Panc1 (cell line): ENCODE results near the gene HCST. TPM values are rescaled to one million over a fixed set of nuclear protein-coding genes. Genes with fewer than 3 reads are reported as not detected.

ENCODE experiments used
- ATAC-seq: fragments of 200-7000 bp; cut with Tn5 transposase; 2 replicates; pipeline ENCODE4 v1.9.1; 2020; ENCODE audit warnings: mild to moderate bottlenecking, moderate library complexity
- BruUV-seq: library from RNA; stranded (reverse); fragments of 400-500 nt; replicated peaks from 2 replicates; lab custom pipeline; 2021; lab: Mats Ljungman, UMichigan
- CTCF ChIA-PET: fragments of 300-600 bp; sonication (Branson Sonifier 250); formaldehyde crosslinking; loops from one replicate; lab custom pipeline; 2022; ENCODE audit warnings: antibody characterized with exemption; lab: Charles Lee
- POLR2A ChIA-PET: fragments of 300-600 bp; sonication (Branson Sonifier 250); formaldehyde crosslinking; loops from one replicate; lab custom pipeline; 2022; ENCODE audit warnings: antibody characterized with exemption; lab: Charles Lee
- DNase-seq: peaks from one replicate; pipeline ENCODE4 v3.0.0-alpha.2; 2010; ENCODE audit warnings: low read depth, low spot score
- H3K27ac ChIP-seq: 2 replicates; pipeline ENCODE4 v1.5.1; 2011; ENCODE audit warnings: mild to moderate bottlenecking, low read length, inconsistent platforms
- H3K27me3 ChIP-seq: fragments of 200-500 bp; sonication (Bioruptor generic); 2 replicates; pipeline ENCODE4 v1.6.0; 2014; ENCODE audit warnings: low read length, inconsistent platforms; ENCODE audit not compliant: control insufficient read depth, insufficient read depth
- H3K36me3 ChIP-seq: fragments of 200-500 bp; sonication (Bioruptor generic); 2 replicates; pipeline ENCODE4 v1.5.1; 2014; ENCODE audit warnings: inconsistent platforms, mild to moderate bottlenecking, low read length, moderate library complexity; ENCODE audit not compliant: control insufficient read depth, insufficient read depth
- H3K4me1 ChIP-seq: 2 replicates; pipeline ENCODE4 v1.5.1; 2011; ENCODE audit warnings: inconsistent platforms, mild to moderate bottlenecking, low read length, moderate library complexity; ENCODE audit not compliant: control insufficient read depth, insufficient read depth
- H3K4me3 ChIP-seq, 2 experiments: 2 replicates each; pipeline ENCODE4 v1.5.1; 2011 to 2012; ENCODE audit warnings: low read depth in 2 of 2, low read length in 2 of 2, mild to moderate bottlenecking in 2 of 2, inconsistent platforms in 1 of 2, moderate library complexity in 1 of 2
- H3K9me3 ChIP-seq: fragments of 200-500 bp; sonication (Bioruptor generic); 2 replicates; pipeline ENCODE4 v1.5.1; 2014; ENCODE audit warnings: low read depth, mild to moderate bottlenecking, inconsistent platforms, low read length, moderate library complexity; ENCODE audit not compliant: control insufficient read depth, insufficient read depth
- POLR2AphosphoS5 ChIP-seq: IDR thresholded peaks from 2 replicates; pipeline ENCODE4 v1.6.1; 2012; ENCODE audit warnings: mild to moderate bottlenecking, low read depth, low read length, moderate library complexity
- SIN3A ChIP-seq: IDR thresholded peaks from 2 replicates; pipeline ENCODE4 v1.6.1; 2012; ENCODE audit warnings: low read depth, mild to moderate bottlenecking, low read length, moderate library complexity, borderline replicate concordance; ENCODE audit not compliant: insufficient read depth
- TCF7L2 ChIP-seq: IDR thresholded peaks from 2 replicates; pipeline ENCODE4 v1.6.1; 2011; ENCODE audit warnings: mild to moderate bottlenecking, low read depth, low read length, inconsistent platforms
- in situ Hi-C: cut with HindIII; loops from 2 replicates; pipeline ENCODE4 v1.10.0; 2016; ENCODE audit warnings: low sequenced_read_pairs, low pct_unique_long_range_greater_than_20kb
- intact Hi-C: fragments of 100-400 bp; cut with micrococcal nuclease; formaldehyde crosslinking; loops from one replicate; pipeline ENCODE4 v1.10.0; 2022; ENCODE audit not compliant: unreplicated experiment
- total RNA-seq: library from RNA; stranded (reverse); gene quantifications from one replicate; pipeline ENCODE4 v1.2.1, GENCODE V29; 2021; ENCODE audit not compliant: unreplicated experiment
- TF ChIP-seq, protein P1 (sequence below), 2 experiments: IDR thresholded peaks; 2 replicates each; pipeline ENCODE4 v1.6.1; 2011 to 2012; ENCODE audit warnings: low read depth in 2 of 2, control low read depth in 1 of 2, low read length in 1 of 2, mild to moderate bottlenecking in 1 of 2, moderate library complexity in 1 of 2; ENCODE audit not compliant: insufficient read depth in 1 of 2
- TF ChIP-seq, protein P2 (sequence below): fragments of 450-650 bp; IDR thresholded peaks from 2 replicates; pipeline ENCODE4 v1.5.1; 2017; ENCODE audit warnings: mild to moderate bottlenecking

The HCST gene
- total RNA-seq, 1 experiment from 2014 or later = 2.9 TPM

DNA sequence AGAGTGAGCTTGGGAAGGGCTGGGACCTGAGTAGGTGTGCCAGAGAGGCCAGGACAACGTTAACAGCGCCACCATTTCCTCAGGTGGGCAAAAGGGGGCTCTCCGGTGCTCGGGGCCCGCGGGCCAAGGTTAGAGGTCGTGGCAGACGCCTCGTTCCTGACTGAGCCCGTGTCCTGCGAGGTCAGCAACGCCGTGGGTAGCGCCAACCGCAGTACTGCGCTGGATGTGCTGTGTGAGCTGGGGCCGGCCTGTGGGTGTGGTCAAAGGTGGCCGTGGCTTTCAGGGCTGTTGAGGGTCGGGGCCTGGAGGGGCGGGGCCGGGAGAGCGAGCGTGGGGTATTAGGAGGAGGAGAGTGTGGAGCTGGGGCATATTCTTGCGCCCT lies 41.9 kb upstream of the HCST start:
- Histone ChIP-seq H3K36me3 (no peaks in the 10 kb centered on the region), H3K27ac (no peak overlapping the region), H3K4me3 (no peak overlapping the region), H3K4me1 (peaks cover 6% of the 10 kb centered on the region; the same call in 1 of the 2 replicates), H3K27me3 (no peaks in the 10 kb centered on the region), H3K9me3 (no peaks in the 10 kb centered on the region)
- ChIA-PET POLR2A (no interaction called here), CTCF (no interaction called here)
- in situ Hi-C loops (no loop called here), intact Hi-C loops (no loop called here)
- ATAC-seq = no peak
- TF ChIP-seq POLR2AphosphoS5 (no peak), SIN3A (no peak), TCF7L2 (no peak)
- TF ChIP-seq, protein P1, sequence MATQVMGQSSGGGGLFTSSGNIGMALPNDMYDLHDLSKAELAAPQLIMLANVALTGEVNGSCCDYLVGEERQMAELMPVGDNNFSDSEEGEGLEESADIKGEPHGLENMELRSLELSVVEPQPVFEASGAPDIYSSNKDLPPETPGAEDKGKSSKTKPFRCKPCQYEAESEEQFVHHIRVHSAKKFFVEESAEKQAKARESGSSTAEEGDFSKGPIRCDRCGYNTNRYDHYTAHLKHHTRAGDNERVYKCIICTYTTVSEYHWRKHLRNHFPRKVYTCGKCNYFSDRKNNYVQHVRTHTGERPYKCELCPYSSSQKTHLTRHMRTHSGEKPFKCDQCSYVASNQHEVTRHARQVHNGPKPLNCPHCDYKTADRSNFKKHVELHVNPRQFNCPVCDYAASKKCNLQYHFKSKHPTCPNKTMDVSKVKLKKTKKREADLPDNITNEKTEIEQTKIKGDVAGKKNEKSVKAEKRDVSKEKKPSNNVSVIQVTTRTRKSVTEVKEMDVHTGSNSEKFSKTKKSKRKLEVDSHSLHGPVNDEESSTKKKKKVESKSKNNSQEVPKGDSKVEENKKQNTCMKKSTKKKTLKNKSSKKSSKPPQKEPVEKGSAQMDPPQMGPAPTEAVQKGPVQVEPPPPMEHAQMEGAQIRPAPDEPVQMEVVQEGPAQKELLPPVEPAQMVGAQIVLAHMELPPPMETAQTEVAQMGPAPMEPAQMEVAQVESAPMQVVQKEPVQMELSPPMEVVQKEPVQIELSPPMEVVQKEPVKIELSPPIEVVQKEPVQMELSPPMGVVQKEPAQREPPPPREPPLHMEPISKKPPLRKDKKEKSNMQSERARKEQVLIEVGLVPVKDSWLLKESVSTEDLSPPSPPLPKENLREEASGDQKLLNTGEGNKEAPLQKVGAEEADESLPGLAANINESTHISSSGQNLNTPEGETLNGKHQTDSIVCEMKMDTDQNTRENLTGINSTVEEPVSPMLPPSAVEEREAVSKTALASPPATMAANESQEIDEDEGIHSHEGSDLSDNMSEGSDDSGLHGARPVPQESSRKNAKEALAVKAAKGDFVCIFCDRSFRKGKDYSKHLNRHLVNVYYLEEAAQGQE (IDR thresholded peaks at IDR 0.05; ENCODE audit: insufficient read depth in 1 of 2, low read depth in 2 of 2, low read length in 1 of 2) = no peak
- TF ChIP-seq, protein P2, sequence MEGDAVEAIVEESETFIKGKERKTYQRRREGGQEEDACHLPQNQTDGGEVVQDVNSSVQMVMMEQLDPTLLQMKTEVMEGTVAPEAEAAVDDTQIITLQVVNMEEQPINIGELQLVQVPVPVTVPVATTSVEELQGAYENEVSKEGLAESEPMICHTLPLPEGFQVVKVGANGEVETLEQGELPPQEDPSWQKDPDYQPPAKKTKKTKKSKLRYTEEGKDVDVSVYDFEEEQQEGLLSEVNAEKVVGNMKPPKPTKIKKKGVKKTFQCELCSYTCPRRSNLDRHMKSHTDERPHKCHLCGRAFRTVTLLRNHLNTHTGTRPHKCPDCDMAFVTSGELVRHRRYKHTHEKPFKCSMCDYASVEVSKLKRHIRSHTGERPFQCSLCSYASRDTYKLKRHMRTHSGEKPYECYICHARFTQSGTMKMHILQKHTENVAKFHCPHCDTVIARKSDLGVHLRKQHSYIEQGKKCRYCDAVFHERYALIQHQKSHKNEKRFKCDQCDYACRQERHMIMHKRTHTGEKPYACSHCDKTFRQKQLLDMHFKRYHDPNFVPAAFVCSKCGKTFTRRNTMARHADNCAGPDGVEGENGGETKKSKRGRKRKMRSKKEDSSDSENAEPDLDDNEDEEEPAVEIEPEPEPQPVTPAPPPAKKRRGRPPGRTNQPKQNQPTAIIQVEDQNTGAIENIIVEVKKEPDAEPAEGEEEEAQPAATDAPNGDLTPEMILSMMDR = no peak
- no peak for DNase-seq
- BruUV-seq = no TSS peak

DNA sequence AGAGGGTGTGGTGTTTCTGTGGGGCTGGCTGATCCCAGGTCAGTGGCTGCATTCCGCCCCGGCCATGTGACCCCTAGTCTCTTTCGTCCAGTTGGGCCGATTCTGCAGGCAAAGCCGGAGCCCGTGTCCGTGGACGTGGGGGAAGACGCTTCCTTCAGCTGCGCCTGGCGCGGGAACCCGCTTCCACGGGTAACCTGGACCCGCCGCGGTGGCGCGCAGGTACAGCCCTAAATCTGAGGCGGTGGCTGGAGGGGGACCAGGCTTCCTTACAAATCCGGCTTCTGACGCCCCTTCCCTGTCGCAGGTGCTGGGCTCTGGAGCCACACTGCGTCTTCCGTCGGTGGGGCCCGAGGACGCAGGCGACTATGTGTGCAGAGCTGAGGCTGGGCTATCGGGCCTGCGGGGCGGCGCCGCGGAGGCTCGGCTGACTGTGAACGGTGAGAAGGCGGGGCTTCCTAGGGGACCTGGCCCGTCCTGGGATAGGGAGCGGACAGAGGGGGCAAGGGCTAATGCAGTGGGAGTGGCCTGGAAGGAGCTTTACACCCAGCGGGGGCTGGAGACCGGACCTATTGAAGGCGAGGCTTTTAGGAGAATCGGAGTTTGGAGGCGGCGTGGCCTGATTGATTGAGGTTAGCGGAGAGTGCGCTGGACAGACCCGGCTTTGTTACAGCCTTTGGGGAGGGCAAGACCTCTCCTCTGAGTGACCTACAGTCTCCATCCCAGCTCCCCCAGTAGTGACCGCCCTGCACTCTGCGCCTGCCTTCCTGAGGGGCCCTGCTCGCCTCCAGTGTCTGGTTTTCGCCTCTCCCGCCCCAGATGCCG lies 41.3 kb upstream of the HCST start:
- POLR2A ChIA-PET = no interaction called here
- intact Hi-C loops (no loop called here), in situ Hi-C loops (no loop called here)
- no peak overlapping the region for H3K4me3 ChIP-seq
- CTCF ChIA-PET = no interaction called here
- H3K36me3 ChIP-seq = no peaks in the 10 kb centered on the region
- TF ChIP-seq, protein P1 (IDR thresholded peaks at IDR 0.05; ENCODE audit: insufficient read depth in 1 of 2, low read depth in 2 of 2, low read length in 1 of 2) = no peak
- TF ChIP-seq TCF7L2 (no peak), POLR2AphosphoS5 (no peak), SIN3A (no peak)
- TF ChIP-seq, protein P2 = no peak
- ATAC-seq (no peak), DNase-seq (no peak)
- no peak overlapping the region for H3K27ac ChIP-seq
- no peaks in the 10 kb centered on the region for H3K27me3 ChIP-seq
- no TSS peak for BruUV-seq
- no peaks in the 10 kb centered on the region for H3K9me3 ChIP-seq
- peaks cover 6% of the 10 kb centered on the region; the same call in 1 of the 2 replicates for H3K4me1 ChIP-seq
